Vagina (tissue), 2 donors: ENCODE data around the gene SIGLEC7.

Experiments used
- POLR2A ChIP-seq, 2 donors: fragments of 450-650 bp; IDR thresholded peaks; one replicate each; pipeline ENCODE4 v1.6.1; 2017; ENCODE audit warnings: antibody characterized with exemption in 2 of 2, mild to moderate bottlenecking in 2 of 2, moderate library complexity in 2 of 2
- TF ChIP-seq, protein P1 (sequence below), 3 experiments: fragments of 450-650 bp in 2 of 3; fragments of 200-600 bp in 1 of 3; sonication (generic) in 1 of 3; IDR thresholded peaks; one replicate each; pipeline ENCODE4 v1.5.1; 2017 to 2019; ENCODE audit warnings: antibody characterized with exemption in 3 of 3, mild to moderate bottlenecking in 2 of 3, moderate library complexity in 2 of 3

- no peak for TF ChIP-seq POLR2A (IDR thresholded peaks at IDR 0.05)
- TF ChIP-seq, protein P1, sequence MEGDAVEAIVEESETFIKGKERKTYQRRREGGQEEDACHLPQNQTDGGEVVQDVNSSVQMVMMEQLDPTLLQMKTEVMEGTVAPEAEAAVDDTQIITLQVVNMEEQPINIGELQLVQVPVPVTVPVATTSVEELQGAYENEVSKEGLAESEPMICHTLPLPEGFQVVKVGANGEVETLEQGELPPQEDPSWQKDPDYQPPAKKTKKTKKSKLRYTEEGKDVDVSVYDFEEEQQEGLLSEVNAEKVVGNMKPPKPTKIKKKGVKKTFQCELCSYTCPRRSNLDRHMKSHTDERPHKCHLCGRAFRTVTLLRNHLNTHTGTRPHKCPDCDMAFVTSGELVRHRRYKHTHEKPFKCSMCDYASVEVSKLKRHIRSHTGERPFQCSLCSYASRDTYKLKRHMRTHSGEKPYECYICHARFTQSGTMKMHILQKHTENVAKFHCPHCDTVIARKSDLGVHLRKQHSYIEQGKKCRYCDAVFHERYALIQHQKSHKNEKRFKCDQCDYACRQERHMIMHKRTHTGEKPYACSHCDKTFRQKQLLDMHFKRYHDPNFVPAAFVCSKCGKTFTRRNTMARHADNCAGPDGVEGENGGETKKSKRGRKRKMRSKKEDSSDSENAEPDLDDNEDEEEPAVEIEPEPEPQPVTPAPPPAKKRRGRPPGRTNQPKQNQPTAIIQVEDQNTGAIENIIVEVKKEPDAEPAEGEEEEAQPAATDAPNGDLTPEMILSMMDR (IDR thresholded peaks at IDR 0.05) = no peak
Measured at GRCh38 chr19:51123802-51124201, 18.3 kb upstream of the SIGLEC7 start.
